Activated naive CD8-positive, alpha-beta T cell treated with anti-CD3 and anti-CD28 coated beads, Interleukin-2, amount 50 U/mL, for 16 hours (primary cell): ENCODE results near the gene TMX1.

Experiments used
- DNase-seq: peaks from one replicate; pipeline ENCODE4 v3.0.0-alpha.2; 2020; ENCODE audit warnings: low read depth, low spot score

The TMX1 gene

DNA sequence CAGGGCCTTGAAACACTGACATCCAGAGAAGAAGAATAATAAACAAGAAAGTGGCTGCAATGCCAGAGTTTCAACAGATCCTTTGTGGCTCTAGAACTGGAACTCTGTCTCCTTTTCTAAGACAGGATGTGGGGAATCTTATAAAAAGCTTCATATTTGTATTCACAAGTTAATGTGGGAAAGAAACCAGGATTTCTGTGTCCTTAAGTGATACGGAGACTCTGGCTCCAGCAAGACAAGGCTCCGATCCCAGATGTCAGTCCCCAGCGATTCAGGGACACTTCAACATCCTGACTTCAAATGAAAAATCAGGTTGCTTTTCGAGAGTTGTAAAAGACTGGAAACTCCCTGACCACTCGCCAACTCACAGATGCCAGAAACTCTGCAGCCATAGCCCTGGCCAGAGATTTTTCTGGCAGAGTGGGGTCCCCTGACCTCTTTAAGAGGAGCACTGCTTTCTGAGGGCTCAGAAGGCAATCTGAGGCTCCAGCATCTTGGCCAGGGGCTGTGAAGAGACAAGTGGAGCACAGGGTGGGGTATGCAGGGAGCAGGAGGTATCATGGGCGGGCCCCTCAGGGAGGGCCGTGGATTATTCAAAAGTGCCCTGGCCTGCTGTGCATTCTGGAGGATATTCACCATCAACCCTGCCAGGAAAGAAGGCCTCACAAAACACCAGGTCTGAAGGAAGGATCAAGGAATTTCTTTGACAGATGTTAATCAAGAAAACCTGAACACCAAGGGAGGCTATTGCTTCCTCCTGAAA, 53.3 kb downstream of the TMX1 start:
- DNase-seq: no peak

DNA sequence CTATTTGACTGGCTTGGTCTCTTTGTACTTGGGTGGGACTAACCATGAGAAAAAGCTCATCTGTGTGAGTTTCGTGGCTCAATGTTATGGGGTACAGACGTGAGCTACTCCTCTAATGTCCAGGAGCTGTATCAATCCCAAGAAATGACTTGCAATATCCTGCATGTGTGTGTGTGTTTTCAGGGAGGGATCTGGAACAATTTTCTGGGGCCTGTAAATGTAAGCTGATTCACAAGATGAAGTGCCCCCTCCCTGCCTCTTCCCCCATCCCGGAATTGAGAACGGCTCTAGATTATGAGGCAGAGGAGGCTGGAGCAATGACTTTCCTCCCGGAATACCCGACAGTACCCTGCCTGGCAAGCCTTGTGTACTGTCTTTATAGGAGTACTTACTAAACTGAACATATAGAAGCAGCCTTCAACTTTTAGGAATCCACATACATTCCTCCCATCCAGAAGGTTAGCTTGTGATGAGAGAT, 53.9 kb downstream of the TMX1 start:
- DNase-seq: no peak

DNA sequence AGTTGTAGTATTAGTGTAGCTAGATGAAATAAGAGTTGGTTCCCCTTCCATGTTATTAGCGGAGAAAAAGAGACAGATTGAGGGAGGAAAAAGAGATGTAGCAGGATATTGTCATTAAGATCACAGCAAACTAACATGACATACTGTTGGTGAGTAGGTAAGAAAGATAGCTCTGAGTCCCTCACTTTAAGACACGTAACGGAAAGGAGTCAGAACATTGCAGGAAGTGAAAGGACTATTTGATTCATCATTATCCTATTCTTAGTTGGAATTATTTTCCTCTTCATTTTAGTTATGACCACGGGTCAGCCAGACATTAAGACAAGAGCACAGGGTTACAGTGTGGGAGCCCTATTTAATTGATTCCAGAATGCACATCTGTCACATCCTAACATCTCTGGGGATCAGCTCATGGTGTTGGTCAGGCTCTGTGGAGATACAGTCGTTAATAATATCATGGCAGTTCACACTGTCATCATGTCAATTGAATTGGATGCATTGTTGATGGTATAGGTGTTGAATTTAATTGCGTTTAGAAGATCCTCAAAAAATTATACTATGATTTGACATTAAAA, 55.0 kb downstream of the TMX1 start:
- DNase-seq: no peak

DNA sequence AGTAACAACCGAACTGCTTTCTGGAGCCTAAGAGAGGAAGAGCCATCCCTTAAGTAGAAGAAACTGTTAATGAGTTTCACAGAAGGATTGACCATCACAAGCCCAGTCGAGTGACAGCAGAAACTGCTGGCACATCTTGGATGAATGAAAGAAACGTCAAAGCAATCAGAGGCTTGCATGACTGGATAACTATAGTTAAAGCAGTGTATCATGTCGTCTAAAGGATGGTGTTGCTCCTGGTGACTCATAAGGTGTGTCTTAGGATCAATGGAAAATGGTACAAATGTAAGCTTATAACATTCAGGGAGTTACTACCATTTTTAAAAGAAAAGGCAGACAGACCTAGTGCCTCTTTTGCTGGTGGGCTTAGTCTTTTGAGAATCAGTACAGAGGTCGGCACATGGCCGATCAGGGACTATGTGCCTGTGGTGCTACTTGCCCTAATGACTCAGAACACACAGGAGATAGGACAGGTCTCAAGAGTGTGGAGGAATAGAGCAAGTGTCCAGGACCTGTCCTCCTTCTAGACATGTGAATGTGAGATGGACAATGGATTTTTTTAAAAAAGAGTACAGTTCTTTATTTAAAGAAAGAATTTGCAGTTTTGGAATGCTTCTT, 55.7 kb downstream of the TMX1 start:
- no peak for DNase-seq

DNA sequence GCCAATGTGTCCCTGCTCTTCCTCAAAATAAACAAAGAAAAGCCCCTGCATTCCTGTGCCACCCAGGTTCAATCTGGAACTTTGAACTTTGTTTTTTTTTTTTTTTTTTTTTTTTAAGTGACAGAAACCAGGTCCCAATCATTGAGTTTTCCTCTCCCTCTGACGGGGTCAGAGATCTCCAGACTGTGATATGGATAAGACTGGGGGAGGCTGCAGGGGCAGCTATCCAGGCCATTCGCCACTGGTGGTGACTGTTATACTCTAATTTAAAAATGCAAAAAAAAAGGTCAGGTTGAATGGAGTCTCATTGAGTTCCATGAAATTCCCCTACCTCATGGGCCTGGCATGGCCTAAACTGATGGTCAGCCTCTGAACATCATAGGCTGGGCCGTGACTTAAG, 57.0 kb downstream of the TMX1 start:
- DNase-seq: no peak

DNA sequence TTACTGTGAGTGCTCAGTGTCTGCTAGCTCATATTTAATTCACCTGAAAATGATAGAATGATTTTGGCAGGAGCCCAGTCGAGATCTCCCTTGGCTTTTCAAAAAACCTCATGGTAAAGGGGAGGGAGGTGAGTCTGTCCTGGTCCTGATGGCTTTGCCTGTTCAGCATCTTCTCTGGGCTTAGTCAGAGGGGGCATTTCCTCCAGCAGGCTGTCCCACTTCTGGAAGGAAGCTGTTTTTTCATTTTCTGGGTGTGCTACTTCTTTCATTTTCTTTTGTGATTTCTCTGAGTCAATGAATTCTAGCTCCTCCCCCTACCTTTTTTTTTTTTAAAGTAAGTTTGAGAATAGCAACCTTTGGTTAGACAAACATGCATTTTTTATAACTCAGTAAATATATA, 58.8 kb downstream of the TMX1 start:
- no peak for DNase-seq

DNA sequence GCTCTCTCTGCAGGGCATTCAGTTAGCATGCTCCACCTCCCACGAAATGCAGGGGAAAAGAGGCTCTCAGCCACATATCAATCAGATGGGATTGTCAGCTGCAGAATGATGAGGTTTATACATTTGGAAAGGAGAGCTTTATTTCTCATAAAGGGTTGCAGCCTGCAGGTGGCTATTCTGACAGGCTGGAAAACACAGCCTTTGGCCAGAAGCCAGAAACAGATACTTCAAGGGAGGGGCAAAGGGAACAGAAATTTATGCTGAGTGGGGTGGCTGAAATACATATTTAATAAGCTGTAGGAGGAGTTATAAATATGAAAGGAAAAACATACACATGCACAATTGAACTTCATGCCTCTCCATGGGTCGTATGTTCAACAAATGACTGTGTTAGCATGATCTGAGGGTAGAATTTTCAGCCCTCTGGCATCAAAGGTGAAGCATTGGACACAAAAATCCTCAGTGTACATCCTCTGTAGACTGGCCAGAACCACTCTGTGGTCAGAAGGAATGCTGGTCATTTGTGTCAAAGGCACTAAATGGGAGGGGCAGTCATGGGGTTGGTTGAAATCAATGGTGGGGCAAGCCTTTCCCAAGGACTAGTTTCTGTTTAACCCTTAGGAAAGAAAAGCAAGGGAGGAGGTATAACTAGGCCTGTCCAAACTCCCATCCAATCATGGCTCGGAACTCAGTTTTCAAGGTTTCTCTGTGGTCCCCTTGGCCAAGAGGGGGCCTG, 62.4 kb downstream of the TMX1 start:
- no peak for DNase-seq

DNA sequence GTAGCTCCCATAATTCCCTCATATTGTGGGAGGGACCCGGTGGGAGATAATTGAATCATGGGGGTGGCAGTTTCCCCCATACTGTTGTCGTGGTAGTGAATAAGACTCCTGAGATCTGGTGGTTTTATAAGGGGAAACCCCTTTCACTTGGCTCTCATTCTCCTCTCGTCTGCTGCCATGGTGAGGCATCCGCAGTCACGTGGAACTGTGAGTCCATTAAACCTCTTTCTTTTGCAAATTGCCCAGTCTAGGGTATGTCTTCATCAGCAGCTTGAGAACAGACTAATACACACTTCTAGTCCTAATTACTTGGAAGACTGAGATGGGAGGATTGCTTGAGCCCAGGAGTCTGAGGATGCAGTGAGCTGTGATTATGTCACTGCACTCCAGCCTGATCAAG, 64.4 kb downstream of the TMX1 start:
- DNase-seq: no peak

DNA sequence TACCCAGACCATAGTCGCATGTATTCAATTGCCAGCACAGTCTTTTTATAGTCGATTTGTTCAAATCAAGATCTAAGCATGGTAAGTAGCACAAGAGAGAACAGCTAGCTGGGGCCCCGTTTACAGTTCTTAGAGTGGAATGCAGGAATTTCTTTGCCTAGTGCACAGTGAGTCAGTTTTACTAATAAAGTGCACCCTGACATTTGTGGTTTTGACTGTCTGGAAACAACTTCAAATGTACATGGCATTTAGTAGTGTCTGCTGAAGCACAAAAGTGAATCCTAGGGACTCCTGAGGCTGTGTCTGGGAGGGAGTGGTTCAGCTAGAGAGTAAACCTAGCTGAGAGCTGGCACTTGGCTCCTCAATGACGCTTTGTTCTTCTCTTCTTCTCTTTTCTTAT, 64.9 kb downstream of the TMX1 start:
- DNase-seq: no peak

DNA sequence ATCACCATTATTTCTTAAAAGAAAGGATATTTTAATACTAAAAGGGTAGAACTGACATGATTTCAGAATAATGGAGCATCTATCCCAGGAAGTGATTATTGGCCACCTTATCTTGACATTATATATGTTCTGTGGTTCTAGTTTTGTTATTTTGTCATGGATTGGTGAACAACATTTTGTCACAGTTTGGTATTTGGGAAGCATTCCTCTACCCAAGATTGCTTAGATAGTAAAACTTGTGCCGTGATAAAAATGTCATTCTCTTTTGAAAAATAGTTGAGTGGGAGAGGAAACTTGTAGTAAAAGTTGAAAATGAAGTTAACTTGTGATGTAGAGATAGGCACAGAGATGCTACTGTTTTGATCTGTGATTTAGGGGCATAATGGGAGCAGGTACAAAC, 65.7 kb downstream of the TMX1 start:
- DNase-seq: no peak
